K562 treated with DMSO at 1 percent for 48 hours (cell line): ENCODE measurements around the gene EFCAB12. TPM values are rescaled to one million over a fixed set of nuclear protein-coding genes. Genes with fewer than 3 reads are reported as not detected.

Experiments used
- total RNA-seq: library from RNA; unstranded; fragments of 300-600 nt; gene quantifications from 2 replicates; pipeline ENCODE4 v1.2.3, GENCODE V29; 2022; ENCODE audit warnings: low replicate concordance; ENCODE audit errors: extremely low read depth

The EFCAB12 gene
- not detected in 2 replicates for total RNA-seq

DNA sequence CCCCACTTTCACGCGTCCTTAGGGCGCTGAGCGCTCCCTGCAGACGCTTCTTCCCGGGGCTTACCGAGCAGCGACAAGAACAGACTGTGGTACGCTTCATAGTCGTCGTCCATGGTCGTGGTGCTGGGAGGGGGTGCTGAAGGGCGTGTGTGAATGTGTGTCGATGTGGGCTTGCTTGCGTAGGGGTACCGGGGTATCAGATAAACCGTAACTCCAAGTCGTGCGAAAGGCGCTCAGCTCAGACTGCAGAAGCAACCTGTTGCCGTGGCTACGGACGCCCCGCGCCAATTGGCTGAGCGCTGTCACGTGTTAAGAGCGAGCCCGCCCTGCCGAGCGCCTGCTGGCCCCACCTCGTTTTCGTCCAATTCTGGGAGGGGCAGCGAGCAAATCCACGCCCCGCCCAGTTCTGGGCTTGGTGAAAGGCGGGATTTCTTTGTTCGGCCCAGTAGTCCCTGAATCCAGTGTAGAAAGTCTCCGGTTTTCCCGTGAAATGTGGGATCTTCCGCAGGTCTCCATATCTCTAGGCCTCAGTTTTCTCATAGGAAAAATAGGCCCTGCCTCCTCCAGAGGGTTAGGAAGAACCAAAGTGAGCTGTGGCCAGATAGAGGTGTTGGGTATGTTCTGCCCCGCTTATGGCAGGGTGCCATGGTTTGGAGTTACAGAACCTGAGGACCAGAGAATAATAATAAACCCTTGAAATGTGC, at the start of gene EFCAB12:
EFCAB12 (minus strand) TSS at position 261 of the 704 bp plus-strand sequence; CDS start at position 113, 148 bp downstream.

DNA sequence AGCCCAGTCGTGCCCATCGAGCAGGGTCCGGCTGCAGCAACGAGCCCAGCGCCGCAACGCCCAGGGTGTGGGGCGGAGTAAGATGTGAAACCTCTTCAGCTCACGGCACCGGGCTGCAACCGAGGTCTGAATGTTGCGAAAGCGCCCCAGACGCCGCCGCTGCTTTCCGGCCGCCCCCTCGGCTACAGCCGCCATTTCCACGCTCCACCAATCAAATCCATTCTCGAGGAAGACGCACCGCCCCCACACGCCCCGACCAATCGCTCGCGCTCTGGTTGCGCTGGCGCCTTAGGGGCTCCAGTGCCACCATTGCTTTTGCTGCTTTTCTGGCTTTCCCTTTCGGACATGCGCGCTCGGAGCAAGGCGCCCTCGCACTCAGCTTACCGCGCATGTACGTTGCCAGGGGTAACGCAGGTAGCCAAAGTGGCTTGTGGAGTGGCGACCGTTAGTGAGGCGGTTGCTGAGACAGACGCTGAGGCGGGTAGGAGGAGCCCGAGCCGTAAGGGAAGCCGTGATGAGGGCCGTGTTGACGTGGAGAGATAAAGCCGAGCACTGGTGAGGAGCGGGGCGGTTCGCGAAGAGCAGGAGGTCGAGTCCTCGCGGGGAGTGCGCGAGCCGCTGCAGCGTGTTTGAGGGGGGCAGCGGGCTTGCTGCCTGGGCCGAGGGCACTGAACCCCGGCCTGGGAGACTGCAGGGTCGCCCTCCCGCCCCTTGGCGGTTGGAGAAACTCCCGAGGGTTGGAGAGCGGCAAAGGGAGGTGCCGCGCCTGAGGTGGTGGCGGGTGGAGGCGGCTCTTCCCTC, 11.6 kb upstream of the EFCAB12 start, which contains the start of the genes IFT122 and MBD4:
IFT122 (plus strand) TSS at position 408 of the 801 bp plus-strand sequence; CDS start at position 515, 107 bp downstream.
MBD4 (minus strand) TSS at position 132 of the 801 bp plus-strand sequence; CDS start at position 17, 115 bp downstream.

Other genes starting within 250 kb of the EFCAB12 start
- gene CNBP, start 244.7 kb downstream of the EFCAB12 start, total RNA-seq = not detected in 2 replicates
- gene COPG1, start 179.0 kb downstream of the EFCAB12 start, total RNA-seq = not detected in 2 replicates
- gene HMCES, start 149.8 kb downstream of the EFCAB12 start, total RNA-seq = not detected in 2 replicates
- gene MBD4, start 11.3 kb upstream of the EFCAB12 start, total RNA-seq = not detected in 2 replicates
- not detected in 2 replicates for gene IFT122, start 11.6 kb upstream of the EFCAB12 start, total RNA-seq
- gene RHO, start 100.0 kb upstream of the EFCAB12 start, total RNA-seq = not detected in 2 replicates
- gene H1-8, start 114.5 kb upstream of the EFCAB12 start, total RNA-seq = not detected in 2 replicates
- gene PLXND1, start 178.0 kb upstream of the EFCAB12 start, total RNA-seq = not detected in 2 replicates